ENCODE results near the gene GALNT1.
A peak's percentile ranks its signal among the peaks of the same experiment; 100 is the strongest.

GALNT1 gene

DNA sequence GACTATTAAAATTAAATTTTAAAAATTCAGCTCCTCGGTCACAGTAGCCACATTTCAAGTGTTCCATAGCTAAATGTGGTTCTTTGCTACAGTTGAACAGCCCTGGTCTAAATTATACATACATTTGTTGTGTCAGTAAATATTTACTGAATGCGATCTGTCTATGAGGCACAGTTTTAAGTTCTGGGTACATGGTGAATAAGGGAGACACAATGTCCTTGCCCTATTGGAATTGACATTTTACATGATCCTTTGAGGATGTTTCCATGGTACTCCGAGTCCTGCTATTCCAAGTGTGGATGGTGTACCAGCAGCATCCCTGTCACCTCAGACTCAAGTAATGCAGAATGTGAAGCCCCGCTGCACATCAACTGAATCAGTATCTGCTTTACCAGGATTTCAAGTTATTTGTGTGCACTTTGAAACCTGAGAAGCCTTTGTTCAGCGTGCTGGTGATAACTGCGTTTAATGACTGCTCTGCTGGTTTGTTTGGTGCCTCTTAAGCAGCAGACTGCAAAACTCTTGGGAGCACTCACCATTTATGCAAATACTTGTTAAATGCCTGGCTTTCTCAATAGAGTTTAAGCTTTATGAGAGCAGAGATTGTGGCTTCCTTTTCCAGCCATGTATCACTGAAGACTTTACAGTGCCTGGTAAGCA lies 1.5 kb downstream of the GALNT1 start:
- DNase-seq (ENCODE audit: low read depth), result no peak

DNA sequence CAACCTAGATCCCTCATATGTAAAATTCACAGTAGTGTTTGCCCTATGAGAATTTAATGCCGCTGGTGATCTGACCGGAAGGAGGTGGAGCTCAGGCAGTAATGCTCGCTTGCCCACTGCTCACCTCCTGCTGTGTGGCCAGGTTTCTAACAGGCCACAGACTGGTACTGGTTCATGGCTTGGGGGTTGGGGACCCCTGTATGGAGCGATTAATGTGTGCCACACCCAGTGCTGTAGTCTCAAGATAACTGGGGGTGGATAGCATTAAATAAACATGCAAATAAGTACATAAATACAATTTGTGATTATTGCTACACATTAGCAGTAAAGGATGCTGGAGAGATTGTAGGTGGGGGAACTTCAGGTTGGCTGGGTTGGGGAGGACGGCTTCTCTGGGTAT lies 3.2 kb downstream of the GALNT1 start:
- DNase-seq (ENCODE audit: low read depth), result no peak

DNA sequence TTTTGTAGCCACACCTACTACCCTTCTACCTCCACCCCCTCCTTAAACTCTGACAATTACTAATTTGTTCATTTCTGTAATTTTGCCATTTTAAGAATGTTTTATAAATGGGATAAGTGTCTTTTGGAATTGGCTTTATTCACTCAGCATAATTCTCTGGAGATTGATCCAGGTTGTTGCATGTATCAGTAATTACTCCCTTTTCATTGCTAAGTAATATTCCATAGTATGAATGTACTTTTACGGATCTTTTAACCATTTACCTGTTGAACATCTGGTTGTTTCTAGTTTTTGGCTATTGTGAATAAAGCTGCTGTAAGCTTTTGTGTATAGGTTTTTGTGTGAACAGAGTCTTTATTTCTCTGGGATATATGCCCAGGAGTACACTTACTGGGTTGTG lies 4.1 kb downstream of the GALNT1 start:
- no peak for DNase-seq (ENCODE audit: low read depth)

DNA sequence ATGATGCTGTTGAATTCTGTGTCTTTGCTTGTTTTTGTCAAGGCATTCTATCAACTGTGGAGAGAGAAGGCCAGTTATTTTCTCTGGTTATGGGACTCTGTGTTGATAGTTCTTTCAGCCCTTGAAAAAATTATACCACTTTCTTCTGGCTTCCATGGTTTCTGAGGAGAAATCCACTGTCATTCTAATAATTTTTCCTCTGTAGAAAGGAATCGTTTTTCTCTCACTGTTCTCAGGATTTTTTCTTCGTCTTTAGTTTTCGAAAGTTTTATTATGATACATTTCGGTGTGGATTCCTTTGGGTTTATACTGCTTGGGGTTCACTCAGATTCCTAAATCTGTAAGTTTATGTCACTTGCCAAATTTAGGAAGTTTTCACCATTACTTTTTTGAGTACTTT lies 6.6 kb downstream of the GALNT1 start:
- no peak for DNase-seq (ENCODE audit: low read depth)

DNA sequence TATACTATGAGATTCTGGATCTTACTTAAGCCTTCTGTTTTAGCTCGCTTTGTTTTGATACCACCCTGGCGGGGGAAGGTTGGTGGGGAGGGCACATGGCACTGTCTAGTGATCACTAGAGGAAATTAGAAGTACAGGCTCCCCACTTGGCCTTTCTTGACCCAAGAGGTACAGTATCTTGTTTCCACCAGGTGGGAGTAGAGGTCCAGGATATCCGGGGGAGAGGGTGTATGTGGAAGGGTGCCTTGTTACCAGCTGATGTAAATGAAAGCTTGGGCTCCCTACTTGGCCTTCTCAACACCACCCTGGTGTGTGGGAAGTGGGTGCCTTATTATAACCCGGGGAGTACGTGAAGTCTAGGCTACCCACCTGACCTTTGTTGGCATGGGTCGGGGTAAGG lies 7.5 kb downstream of the GALNT1 start:
- DNase-seq (ENCODE audit: low read depth), result no peak

DNA sequence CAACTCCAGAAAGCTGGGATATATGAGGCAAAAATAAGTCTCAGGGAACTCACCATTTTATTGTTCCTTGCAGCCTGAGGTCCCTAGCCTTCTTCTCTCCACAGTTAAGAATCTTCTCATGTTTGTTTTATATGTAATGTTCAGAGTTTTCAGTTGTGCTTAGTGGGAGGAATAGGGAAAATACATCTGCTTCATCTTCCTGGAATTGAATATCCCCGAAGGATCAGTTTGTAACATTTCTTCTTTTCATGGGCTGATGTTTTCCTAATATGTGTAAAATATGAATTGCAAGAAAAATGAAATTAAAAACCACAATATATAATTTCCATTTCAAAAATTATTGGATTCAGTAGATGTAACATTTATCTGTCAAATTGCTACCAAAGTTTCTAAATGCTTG lies 8.0 kb downstream of the GALNT1 start:
- no peak for DNase-seq (ENCODE audit: low read depth)

DNA sequence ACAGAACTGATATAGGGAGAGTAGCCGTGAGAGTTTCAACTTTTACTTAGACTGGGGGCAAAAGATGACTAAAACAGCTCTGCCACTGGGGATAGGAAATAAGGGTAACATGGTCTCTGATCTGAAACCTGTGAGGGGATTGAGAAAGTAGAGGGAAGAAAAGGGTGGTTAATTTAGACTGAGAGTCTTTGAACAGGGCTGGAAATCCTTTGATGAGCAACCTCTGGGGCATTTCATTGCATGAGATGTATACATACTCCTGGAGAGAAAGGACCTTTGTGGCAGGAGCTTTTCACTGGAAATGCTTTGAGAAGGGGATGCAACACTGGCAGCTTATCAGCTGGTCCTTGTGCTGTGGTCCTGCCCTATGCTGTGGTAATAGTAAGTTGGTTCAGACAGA lies 9.4 kb downstream of the GALNT1 start:
- DNase-seq (ENCODE audit: low read depth), result no peak

DNA sequence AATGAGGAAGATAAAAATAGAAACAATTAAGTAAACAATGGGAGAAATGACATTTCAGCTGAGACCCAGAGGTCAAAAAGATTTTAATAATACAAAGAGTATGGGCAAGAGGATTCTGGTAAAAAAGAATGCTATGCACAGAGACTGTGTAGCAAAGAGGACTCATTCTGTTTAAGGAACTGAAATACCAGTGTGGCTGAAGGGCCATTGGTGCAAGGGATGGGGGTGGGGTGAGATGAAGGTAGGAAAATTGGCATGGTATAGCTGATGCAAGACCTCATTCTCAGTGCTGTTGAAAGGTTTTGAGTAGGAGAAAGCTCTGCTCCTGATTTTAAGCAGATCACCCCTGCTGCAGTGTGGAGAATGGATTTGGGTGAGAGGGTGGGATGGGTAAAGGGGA lies 10.8 kb downstream of the GALNT1 start:
- no peak for DNase-seq (ENCODE audit: low read depth)

DNA sequence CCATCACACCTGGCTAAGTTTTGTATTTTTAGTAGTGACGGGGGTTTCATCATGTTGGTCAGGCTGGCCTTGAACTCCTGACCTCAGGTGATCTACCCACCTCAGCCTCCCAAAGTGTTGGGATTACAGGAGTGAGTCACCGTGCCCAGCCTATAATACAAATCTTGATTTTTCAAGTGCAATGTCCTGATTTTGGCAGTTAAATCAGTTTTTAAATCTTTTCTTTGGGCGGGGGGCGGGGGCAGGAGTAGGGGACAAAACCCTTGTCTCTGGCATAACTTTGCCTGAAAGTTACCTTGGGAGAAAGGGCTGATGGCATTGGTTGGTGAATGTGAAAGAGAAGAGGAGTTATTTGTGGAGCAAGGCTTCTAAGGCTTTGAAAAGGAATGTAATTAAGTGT lies 12.3 kb downstream of the GALNT1 start:
- DNase-seq (ENCODE audit: low read depth), result no peak

DNA sequence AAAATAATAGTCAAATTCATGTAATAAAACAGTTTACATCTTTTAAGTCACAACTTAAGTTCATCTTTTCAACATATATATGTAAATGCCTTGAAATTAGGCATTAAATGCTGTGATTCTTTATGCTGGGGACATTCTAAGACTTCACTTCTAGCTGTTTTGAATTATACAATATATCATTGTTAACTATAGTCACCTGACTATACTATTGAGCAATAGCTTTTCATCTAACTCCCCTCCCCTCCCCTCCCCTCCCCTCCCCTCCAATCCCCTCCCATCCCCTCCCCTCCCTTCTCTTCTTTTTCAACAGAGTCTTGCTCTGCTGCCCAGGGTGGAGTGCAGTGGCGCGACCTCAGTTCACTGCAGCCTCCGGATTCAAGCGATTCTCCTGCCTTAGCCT lies 16.2 kb downstream of the GALNT1 start:
- DNase-seq (ENCODE audit: low read depth), result no peak

DNA sequence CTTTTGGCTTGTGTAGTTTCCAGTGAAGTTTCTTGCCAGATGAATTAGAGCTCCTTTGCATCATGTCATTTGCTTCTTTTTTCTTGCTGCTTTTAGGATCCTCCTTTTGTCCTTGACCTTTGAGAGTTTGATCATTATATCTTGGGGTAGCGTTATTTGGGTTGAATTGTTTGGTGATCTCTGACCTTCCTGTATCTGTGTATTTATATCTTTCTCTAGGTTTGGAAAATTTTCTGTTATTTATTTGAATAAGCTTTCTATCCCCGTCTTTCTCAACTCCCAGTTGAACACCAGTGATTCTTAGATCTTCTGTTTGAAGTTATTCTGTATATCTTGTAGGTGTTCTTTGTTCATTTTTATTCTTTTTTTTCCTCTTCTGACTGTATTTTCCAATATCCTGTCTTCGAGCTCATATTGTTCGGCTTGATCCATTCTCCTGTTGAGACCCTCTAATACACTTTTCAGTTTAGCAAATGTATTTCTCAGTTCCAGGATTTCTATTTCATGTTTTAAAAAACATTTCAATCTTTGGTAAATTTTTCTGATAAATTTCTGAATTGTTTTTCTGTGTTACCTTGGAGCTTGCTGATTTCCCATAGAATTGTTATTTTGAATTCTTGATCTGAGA lies 20.8 kb downstream of the GALNT1 start:
- no peak for DNase-seq (ENCODE audit: low read depth)

DNA sequence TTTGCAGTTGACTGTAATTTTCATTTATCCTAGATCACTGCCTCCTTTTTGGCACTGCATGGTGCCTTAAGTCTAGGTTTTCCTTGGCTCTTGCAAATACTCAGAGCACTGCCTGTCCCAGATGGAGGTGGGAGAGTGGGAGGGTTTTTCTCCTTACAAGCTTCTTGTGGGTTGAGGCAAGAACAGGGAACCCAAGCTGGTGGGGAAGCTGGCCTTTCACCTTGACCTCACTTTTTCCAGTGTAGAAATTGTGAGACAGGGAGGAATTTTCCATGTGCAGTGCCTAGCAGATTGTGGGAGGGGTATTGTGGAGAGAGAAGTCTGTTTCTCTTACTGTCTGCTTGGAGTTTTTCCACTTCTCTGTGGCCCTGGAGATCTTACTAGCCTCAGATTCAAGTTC lies 21.5 kb downstream of the GALNT1 start:
- no peak for DNase-seq (ENCODE audit: low read depth)

DNA sequence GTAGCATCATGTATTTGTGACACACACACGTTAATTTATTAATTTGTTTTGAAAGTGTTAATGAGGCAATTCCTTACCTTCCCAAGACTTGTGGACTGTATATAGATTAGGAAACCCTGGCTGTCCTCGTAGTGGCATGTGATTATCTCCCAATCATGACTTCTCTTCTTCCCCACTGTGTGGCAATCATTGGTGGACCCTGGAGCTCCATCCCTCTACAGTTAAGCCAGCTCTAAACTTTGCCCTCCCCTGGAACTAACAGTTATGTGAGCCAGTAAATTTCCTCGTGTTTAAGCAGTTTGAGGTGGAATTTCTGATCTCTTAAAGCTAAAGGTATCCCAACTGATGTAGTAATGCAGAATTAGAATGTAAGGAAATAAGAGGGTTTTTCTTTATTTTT lies 22.0 kb downstream of the GALNT1 start:
- no peak for DNase-seq (ENCODE audit: low read depth)

DNA sequence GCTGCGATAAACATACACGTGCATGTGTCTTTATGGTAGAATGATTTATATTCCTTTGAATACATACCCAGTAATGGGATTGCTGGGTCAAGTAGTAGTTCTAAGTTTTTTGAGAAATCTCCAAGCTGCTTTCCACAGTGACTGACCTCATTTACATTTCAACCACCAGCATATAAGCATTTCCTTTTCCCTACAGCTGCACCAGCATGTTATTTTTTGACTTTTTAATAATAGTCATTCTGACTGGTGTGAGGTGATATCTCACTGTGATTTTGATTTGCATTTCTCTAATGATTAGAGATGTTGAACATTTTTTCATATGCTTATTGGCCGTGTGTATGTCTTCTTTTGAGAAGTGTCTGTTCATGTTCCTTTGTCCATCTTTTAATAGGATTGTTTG lies 22.8 kb downstream of the GALNT1 start:
- DNase-seq (ENCODE audit: low read depth), result no peak

DNA sequence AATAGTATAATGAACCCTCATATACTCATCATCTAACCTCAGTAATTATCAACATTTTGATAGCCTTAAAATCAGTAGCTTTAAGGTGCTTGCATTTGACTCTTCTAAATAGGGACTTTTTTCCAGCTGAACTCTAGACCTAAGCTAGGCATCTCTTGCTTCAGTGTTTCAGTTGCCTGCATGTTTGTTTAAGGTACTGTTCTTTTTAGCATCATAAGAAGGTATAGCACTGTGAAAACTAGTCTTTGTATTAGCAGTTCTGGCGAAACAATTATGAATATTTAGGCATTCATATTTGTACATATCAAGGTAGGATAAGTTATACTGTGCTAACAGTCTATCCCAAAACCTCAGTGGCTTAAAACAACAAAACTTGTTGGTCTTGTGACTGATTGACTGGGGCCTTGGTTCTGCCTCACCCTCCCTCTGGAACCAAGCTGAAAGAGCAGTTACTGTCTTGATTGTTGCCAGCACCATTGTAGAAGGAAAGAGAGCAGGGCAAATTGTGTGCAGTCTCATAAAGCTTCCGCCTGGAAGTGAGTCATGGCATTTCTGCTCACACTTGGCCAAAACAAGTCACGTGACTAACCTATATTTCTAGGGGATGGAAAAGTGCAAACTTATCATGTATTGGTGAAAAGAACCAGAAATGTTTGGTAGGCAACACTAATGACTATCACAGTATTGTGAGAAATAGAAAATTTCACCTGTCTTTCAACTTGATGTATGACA lies 24.3 kb downstream of the GALNT1 start:
- DNase-seq (ENCODE audit: low read depth), result no peak

DNA sequence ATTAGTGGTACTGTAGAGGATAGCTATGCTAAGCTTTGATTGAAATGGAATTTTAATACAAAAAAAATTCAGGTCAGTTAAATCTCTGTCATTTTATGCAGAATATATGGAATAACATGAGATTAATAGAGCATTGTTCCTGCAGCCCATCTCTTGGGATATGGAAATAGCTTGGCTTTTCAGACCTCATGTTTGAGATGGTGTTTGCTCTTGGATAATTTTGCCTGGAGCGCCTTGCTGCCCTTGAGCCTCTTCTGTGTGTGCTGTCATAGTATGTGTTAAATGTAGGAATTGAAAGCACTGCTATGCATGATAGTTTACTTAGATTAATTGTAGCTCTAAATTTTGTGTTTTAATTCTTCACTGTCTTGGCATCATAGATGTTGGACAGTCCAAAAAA lies 27.7 kb downstream of the GALNT1 start:
- DNase-seq (ENCODE audit: low read depth), result no peak

DNA sequence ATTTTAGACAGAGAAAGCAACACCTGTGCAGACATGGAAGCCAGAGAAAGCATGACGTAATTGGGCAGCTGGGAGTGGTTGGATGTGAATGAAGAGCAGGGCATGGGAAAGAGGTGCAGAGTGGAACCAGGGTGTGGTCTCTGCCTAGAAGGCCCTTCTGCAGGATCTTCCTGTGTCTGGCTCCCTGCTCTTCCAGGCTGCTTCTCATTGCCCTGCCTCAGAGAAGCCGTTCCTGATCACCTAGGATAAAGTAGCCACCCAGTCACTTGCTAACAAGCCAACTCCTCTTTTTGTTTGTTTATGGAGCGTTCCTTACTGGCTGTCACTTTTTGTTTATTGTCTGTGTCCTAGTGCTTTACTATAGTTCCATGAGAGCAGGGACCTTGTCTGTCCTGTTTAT lies 28.5 kb downstream of the GALNT1 start:
- no peak for DNase-seq (ENCODE audit: low read depth)

DNA sequence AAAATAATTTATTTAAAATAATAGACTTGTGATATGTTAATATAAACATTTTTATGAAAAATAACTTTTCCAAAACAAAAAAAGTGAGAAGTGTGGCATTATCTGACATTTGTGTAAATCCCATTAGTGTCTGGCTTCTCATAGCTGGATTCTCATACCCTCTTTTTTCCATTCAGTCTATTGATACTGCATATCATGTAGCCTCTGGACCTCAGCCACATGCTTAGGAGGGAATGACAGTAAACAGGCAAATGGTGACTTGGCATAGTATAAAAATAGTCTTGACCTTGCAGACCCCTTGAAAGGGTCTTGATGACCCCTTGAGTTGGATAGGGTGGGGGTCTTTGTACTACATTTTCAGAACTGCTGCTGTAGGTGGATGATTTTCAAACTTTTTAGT lies 29.2 kb downstream of the GALNT1 start:
- DNase-seq (ENCODE audit: low read depth), result no peak

DNA sequence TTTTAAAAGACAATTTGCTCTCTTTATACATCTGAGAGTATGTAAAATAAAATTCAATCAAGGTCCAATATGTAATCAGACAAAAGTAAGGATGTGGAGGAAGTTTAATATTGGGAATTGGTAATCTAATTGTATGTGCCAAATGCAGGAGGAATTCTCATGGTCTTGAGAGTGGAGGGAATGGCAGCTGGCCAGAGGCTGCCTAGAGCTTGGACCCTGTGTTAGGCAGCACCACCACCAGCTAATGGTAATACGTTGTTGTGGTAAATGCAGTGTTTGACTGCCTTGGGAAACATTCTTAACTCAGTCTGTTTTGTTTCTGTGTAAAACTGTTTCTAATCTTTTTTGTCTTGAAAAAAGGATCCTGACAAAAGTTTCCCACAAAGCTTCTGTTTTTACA lies 30.0 kb downstream of the GALNT1 start:
- no peak for DNase-seq (ENCODE audit: low read depth)

DNA sequence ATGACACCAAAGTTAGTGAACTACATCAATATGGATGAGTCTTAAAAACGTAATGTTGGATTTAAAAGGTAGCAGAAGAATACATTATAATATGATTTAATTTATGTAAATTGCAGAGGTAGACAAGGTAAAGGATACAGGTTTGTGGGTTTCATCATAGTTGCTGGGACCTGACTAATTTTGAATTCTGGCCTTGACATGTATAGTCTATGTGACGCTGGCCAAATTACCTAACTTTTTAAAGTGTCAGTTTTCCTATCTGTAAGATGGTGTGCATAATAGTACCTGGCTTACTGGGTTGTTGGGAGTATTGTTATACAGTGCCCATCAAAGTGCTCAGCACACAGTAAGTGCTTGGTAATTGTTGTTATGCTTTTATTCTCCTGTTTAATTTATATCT lies 34.5 kb downstream of the GALNT1 start:
- DNase-seq (ENCODE audit: low read depth), result no peak

DNA sequence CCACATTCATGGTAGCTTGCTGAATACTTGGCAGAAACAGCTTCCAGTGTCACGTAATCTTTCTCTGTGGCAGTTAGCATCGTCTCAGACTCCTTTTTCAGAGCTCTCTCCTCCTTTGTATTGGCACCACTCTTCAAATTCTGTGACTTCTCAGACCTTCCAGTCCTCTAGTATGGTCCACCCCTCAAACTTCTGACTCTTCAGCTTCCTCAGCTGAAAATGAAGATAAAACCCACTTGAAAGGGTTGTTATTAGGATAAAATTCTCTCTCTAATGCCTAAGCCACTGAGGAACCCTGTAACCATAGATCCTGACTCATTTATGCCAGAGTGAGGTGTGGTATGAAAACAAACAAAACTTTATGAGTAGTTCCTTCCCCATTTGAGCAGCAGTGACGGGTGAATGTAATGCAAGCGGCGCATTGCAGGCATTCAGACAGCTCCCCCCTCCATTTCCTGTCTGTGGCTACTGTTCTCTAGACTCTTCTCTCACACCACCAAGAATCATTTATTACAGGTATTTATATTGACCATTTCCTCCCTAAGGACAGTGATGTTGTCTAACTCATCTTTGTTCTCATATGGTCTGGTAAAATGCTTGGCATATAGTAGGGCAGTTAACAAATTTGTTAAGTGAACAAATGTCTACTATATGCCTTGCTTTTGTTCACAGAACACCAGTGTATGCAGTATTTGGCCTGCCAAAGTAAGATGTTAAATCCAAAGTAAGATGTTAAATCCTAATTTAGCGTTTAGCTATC lies 35.3 kb downstream of the GALNT1 start:
- DNase-seq (ENCODE audit: low read depth), result peak; percentile 46

DNA sequence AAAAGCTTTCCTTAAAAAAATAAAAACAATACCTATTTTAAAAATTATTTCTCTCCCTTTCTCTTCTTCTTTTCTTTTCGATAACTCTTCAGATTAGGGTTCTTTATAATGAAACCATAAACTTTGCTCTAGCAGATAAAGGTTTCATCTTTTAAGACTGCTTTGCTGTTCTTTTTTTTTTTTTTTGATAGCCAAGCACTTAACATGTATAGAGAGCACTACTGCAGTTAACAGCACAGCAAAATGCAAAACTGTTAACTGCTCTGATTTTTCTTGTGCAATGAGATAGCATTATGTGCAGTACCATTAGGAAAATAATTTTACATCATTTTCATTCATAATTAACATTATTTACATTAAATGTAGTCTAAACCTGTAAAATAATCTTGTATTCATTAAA lies 36.3 kb downstream of the GALNT1 start:
- DNase-seq (ENCODE audit: low read depth), result no peak

DNA sequence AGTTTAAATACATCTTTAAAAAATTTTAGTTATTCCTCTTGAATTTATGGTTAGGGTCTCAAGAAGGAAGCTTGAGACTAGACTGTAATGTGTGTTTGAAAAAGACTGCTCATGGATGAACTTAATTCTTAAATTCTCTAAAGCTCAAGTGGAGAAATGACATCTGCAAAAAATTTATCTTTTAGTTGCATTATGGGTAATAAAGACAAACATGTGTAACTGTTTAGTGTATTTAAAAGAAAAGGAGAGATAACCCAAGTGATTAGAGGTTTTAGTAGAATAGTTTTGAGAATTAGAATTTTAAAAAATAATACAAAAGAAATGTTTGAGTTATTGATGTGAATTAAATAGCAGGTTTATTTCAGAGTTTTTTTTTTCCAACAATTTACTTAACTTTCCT lies 36.7 kb downstream of the GALNT1 start:
- no peak for DNase-seq (ENCODE audit: low read depth)

Data from T follicular helper cell (primary cell).